A549 (cell line): Measurements from ENCODE around the gene SLIT1. TPM values are rescaled to one million over a fixed set of nuclear protein-coding genes. Genes with fewer than 3 reads are reported as not detected.

Experiments used
- ATAC-seq, 2 experiments: fragments of 200-7000 bp in 1 of 2; fragments of >200 bp in 1 of 2; cut with Nextera tagmentation in 1 of 2; cut with Tn5 transposase in 1 of 2; 3 replicates each; pipeline versions ENCODE4 v1.8.0 to v1.9.1; 2018 to 2020; ENCODE audit warnings: mild to moderate bottlenecking in 1 of 2, moderate library complexity in 1 of 2
- CTCF ChIA-PET: fragments of 300-600 bp; sonication (Branson Sonifier 250); formaldehyde crosslinking; extraction: SDS; loops from one replicate; lab custom pipeline; 2021; ENCODE audit warnings: antibody characterized with exemption, inconsistent platforms; lab: Yijun Ruan, JAX
- POLR2A ChIA-PET: fragments of 350-600 bp; formaldehyde crosslinking; extraction: SDS; loops from one replicate; lab custom pipeline; 2021; ENCODE audit warnings: antibody characterized with exemption, inconsistent platforms; lab: Yijun Ruan, JAX
- DNase-seq, 2 experiments: peaks; one replicate each; pipeline versions ENCODE4 v3.0.0 to v3.0.0-alpha.2; 2011 to 2016; ENCODE audit warnings: low read depth in 1 of 2, low spot score in 1 of 2
- FAIRE-seq: peaks from 2 replicates; lab custom pipeline; 2011; peaks lifted over from hg19 to GRCh38; lab: Jason Lieb, UNC
- H3K27ac ChIP-seq, 2 experiments: fragments of >200 bp; sonication (Bioruptor Twin); formaldehyde crosslinking; 3 replicates each; pipeline ENCODE4 v1.5.1; 2016 to 2017
- H3K4me1 ChIP-seq: fragments of >200 bp; sonication (Bioruptor Twin); formaldehyde crosslinking; 3 replicates; pipeline ENCODE4 v1.6.1; 2016
- H3K4me2 ChIP-seq: fragments of >200 bp; sonication (Bioruptor Twin); formaldehyde crosslinking; 3 replicates; pipeline ENCODE4 v1.6.1; 2016
- H3K4me3 ChIP-seq: fragments of >200 bp; sonication (Bioruptor Twin); formaldehyde crosslinking; 3 replicates; pipeline ENCODE4 v1.5.1; 2016
- H3K9me3 ChIP-seq: fragments of >200 bp; sonication (Bioruptor Twin); formaldehyde crosslinking; 3 replicates; pipeline ENCODE4 v1.6.1; 2016
- BHLHE40 ChIP-seq: IDR thresholded peaks from 2 replicates; pipeline ENCODE4 v1.6.1; 2012; ENCODE audit warnings: low read depth, low read length, inconsistent platforms
- CBX8 ChIP-seq: fragments of 200-600 bp; sonication (generic); IDR thresholded peaks from 2 replicates; pipeline ENCODE4 v1.6.1; 2016
- CHD4 ChIP-seq: fragments of 200-600 bp; sonication (generic); IDR thresholded peaks from 2 replicates; pipeline ENCODE4 v1.6.1; 2016; ENCODE audit warnings: antibody characterized with exemption, mild to moderate bottlenecking, borderline replicate concordance
- EP300 ChIP-seq, 2 experiments: fragments of >200 bp; sonication (Bioruptor Twin); formaldehyde crosslinking; IDR thresholded peaks; 2 replicates in 1 of 2; 3 replicates in 1 of 2; pipeline ENCODE4 v1.6.1; 2016 to 2017
- GATA3 ChIP-seq: IDR thresholded peaks from 2 replicates; pipeline ENCODE4 v1.6.1; 2012; ENCODE audit warnings: borderline replicate concordance
- HOXA7 ChIP-seq: fragments of 250-450 bp; sonication (Bioruptor Pico); IDR thresholded peaks from 2 replicates; pipeline ENCODE4 v1.5.0; 2020; ENCODE audit warnings: mild to moderate bottlenecking, moderate library complexity
- HOXB5 ChIP-seq: fragments of 250-450 bp; sonication (Bioruptor Pico); IDR thresholded peaks from 2 replicates; pipeline ENCODE4 v1.5.0; 2020; ENCODE audit warnings: mild to moderate bottlenecking, moderate library complexity
- JUNB ChIP-seq: fragments of >200 bp; sonication (Bioruptor Twin); formaldehyde crosslinking; IDR thresholded peaks from 2 replicates; pipeline ENCODE4 v1.6.1; 2016
- KDM1A ChIP-seq: fragments of 200-600 bp; sonication (generic); IDR thresholded peaks from 2 replicates; pipeline ENCODE4 v1.6.1; 2016; ENCODE audit warnings: low read depth, mild to moderate bottlenecking
- MAZ ChIP-seq: fragments of 150-350 bp; IDR thresholded peaks from 2 replicates; pipeline ENCODE4 v1.6.1; 2014; ENCODE audit warnings: antibody characterized with exemption, low read depth, low read length, borderline replicate concordance
- MYC ChIP-seq: IDR thresholded peaks from 2 replicates; pipeline ENCODE4 v1.6.1; 2012; ENCODE audit warnings: mild to moderate bottlenecking, inconsistent platforms, low read length, improper control_type of control experiment, borderline replicate concordance
- NPAS2 ChIP-seq: fragments of 250-450 bp; sonication (Bioruptor Pico); IDR thresholded peaks from 2 replicates; pipeline ENCODE4 v1.8.0; 2022; ENCODE audit warnings: mild to moderate bottlenecking, moderate library complexity, borderline replicate concordance
- PHF8 ChIP-seq: fragments of 200-600 bp; sonication (generic); IDR thresholded peaks from 2 replicates; pipeline ENCODE4 v1.6.1; 2016; ENCODE audit warnings: low read depth, mild to moderate bottlenecking, antibody characterized with exemption, moderate library complexity, borderline replicate concordance
- POLR2A ChIP-seq: IDR thresholded peaks from 2 replicates; pipeline ENCODE4 v1.6.1; 2012; ENCODE audit warnings: mild to moderate bottlenecking, low read length
- RARB ChIP-seq: fragments of 250-450 bp; sonication (Bioruptor Pico); IDR thresholded peaks from 2 replicates; pipeline ENCODE4 v1.8.0; 2021; ENCODE audit warnings: mild to moderate bottlenecking, moderate library complexity
- RNF2 ChIP-seq: fragments of 200-600 bp; sonication (generic); IDR thresholded peaks from 2 replicates; pipeline ENCODE4 v1.6.1; 2016; ENCODE audit warnings: low read depth, mild to moderate bottlenecking, antibody characterized with exemption, moderate library complexity, borderline replicate concordance
- SREBF2 ChIP-seq: fragments of 450-650 bp; IDR thresholded peaks from 2 replicates; pipeline ENCODE4 v1.6.1; 2014; ENCODE audit warnings: mild to moderate bottlenecking, moderate library complexity
- ZFP36 ChIP-seq: fragments of 450-650 bp; IDR thresholded peaks from 2 replicates; pipeline ENCODE4 v1.6.1; 2014; ENCODE audit warnings: borderline replicate concordance; ENCODE audit not compliant: partially characterized antibody
- WGBS: methylation state at CpG from one replicate; pipeline ENCODE4 v1.1.6; 2017; ENCODE audit errors: missing lambda C conversion rate; 5-methylcytosine and 5-hydroxymethylcytosine counted together
- polyA plus RNA-seq, 4 experiments: library from polyadenylated mRNA; depleted of rRNA in 3 of 4; stranded (reverse); fragments of >200 nt; fragmentation: RNase III in 1 of 4; extraction: RNeasy Plus Mini Kit Qiagen cat#74134 plus additional on column Dnase treatment in 1 of 4; gene quantifications; 2 replicates in 3 of 4; 3 replicates in 1 of 4; pipeline ENCODE4 v1.2.3, GENCODE V29; 2011 to 2017
- TF ChIP-seq, protein P1 (sequence below): fragments of 150-350 bp; IDR thresholded peaks from 2 replicates; pipeline ENCODE4 v1.6.1; 2014; ENCODE audit warnings: low read depth, mild to moderate bottlenecking, low read length
- TF ChIP-seq, protein P2 (sequence below): fragments of 250-450 bp; sonication (Bioruptor Pico); IDR thresholded peaks from 2 replicates; pipeline ENCODE4 v1.5.0; 2021; ENCODE audit warnings: mild to moderate bottlenecking, moderate library complexity, borderline replicate concordance
- TF ChIP-seq, protein P3 (sequence below): IDR thresholded peaks from 2 replicates; pipeline ENCODE4 v1.6.1; 2012
- TF ChIP-seq, protein P4 (sequence below): IDR thresholded peaks from 2 replicates; pipeline ENCODE4 v1.6.1; 2012
- TF ChIP-seq, protein P5 (sequence below): fragments of >200 bp; sonication (Bioruptor Twin); formaldehyde crosslinking; IDR thresholded peaks from 3 replicates; pipeline ENCODE4 v1.6.1; 2016

Gene SLIT1
- polyA plus RNA-seq, 2 of the 4 experiments (the other 2 are of a cell fraction): 0.05 to 0.09 TPM

DNA sequence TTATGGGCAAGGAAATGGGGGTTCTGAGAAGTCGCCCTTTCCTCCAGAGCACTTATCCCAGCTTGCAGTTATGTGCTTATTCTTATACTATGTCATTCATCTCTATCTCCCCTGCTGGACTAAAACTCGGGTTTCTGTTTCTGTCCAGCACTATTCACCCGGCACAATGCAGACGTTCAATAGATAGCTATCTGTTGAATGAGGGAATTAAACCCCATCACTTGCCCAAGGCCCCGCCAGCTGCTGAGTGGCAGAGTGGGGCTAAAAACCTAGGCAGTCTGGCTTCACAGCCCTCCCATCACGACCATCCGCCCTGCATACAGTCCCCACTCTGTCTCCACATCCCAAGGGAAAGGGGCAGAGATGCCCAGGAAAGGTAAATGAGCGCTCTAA lies 5.4 kb downstream of the SLIT1 start:
- no peak for ATAC-seq
- POLR2A ChIA-PET: no interaction called here
- no peak for TF ChIP-seq RARB (CRISPR knock-in tag)
- TF ChIP-seq, protein P1, sequence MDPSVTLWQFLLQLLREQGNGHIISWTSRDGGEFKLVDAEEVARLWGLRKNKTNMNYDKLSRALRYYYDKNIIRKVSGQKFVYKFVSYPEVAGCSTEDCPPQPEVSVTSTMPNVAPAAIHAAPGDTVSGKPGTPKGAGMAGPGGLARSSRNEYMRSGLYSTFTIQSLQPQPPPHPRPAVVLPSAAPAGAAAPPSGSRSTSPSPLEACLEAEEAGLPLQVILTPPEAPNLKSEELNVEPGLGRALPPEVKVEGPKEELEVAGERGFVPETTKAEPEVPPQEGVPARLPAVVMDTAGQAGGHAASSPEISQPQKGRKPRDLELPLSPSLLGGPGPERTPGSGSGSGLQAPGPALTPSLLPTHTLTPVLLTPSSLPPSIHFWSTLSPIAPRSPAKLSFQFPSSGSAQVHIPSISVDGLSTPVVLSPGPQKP: no peak
- TF ChIP-seq, protein P2, sequence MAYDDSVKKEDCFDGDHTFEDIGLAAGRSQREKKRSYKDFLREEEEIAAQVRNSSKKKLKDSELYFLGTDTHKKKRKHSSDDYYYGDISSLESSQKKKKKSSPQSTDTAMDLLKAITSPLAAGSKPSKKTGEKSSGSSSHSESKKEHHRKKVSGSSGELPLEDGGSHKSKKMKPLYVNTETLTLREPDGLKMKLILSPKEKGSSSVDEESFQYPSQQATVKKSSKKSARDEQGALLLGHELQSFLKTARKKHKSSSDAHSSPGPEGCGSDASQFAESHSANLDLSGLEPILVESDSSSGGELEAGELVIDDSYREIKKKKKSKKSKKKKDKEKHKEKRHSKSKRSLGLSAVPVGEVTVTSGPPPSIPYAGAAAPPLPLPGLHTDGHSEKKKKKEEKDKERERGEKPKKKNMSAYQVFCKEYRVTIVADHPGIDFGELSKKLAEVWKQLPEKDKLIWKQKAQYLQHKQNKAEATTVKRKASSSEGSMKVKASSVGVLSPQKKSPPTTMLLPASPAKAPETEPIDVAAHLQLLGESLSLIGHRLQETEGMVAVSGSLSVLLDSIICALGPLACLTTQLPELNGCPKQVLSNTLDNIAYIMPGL (CRISPR knock-in tag): no peak
- TF ChIP-seq BHLHE40: no peak
- no peak for TF ChIP-seq NPAS2
- no peak for TF ChIP-seq HOXB5 (CRISPR knock-in tag)
- no peak for TF ChIP-seq MAZ
- no peak for TF ChIP-seq CHD4
- TF ChIP-seq, protein P3, sequence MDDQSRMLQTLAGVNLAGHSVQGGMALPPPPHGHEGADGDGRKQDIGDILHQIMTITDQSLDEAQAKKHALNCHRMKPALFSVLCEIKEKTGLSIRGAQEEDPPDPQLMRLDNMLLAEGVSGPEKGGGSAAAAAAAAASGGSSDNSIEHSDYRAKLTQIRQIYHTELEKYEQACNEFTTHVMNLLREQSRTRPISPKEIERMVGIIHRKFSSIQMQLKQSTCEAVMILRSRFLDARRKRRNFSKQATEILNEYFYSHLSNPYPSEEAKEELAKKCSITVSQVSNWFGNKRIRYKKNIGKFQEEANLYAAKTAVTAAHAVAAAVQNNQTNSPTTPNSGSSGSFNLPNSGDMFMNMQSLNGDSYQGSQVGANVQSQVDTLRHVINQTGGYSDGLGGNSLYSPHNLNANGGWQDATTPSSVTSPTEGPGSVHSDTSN: no peak
- TF ChIP-seq, all 56 proteins: peak for 0
- H3K9me3 ChIP-seq: no peaks in the 10 kb centered on the region
- no peak overlapping the region for H3K4me2 ChIP-seq
- WGBS: 43% methylated on average over 8 of the region's 8 CpGs
- CTCF ChIA-PET: interaction anchor here (0.9 to 9.3 kb wide), 5 partner anchors 10 to 107 kb away, joined by 3 to 96 read pairs (median 8); no protein-coding TSS in a partner anchor
- DNase-seq (no peak), FAIRE-seq (no peak)
- H3K4me3 ChIP-seq: no peak overlapping the region
- no peak overlapping the region for H3K27ac ChIP-seq
- H3K4me1 ChIP-seq: peaks cover 3% of the 10 kb centered on the region; the same call in 1 of the 3 replicates

DNA sequence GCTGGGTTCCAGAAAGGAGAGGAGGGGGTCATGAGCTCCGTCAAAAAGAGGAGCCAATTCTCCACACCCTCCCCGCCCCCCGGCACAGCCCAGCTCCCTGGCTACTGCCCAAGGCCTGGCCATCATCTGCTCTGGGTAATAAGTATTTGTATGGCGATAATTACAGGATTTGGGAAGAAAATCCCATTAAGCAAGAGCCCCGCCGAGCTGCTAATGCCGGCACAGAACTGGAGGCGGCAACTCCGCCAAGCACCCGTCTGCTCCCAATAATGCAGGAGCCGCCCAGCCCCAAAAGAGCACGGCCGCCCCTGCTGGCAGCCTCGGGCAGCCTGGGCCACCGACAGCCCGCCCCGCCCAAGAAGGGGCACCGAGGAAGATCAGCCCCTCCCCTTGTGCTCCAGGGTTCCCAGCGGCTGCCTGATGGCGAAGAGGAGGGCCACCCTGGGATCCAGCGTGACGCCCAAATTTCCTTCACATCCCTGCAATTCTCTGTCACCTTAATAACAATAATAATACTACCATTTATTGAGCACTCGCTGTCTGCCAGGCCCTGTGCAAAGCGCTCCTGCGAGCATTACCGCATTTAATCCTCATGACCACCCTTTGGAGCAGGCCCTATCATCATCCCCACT lies 5.9 kb downstream of the SLIT1 start:
- no peak for FAIRE-seq
- TF ChIP-seq, protein P4, sequence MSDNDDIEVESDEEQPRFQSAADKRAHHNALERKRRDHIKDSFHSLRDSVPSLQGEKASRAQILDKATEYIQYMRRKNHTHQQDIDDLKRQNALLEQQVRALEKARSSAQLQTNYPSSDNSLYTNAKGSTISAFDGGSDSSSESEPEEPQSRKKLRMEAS: no peak
- TF ChIP-seq POLR2A (no peak), PHF8 (no peak), SREBF2 (no peak), GATA3 (no peak), ZFP36 (no peak), MYC (no peak), RARB (CRISPR knock-in tag) (no peak), NPAS2 (no peak), JUNB (no peak), KDM1A (no peak), RNF2 (no peak), CBX8 (no peak), HOXA7 (CRISPR knock-in tag) (no peak), EP300 (IDR thresholded peaks at IDR 0.05) (no peak)
- TF ChIP-seq, protein P5, sequence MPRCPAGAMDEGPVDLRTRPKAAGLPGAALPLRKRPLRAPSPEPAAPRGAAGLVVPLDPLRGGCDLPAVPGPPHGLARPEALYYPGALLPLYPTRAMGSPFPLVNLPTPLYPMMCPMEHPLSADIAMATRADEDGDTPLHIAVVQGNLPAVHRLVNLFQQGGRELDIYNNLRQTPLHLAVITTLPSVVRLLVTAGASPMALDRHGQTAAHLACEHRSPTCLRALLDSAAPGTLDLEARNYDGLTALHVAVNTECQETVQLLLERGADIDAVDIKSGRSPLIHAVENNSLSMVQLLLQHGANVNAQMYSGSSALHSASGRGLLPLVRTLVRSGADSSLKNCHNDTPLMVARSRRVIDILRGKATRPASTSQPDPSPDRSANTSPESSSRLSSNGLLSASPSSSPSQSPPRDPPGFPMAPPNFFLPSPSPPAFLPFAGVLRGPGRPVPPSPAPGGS: no peak
- TF ChIP-seq, protein P2 (CRISPR knock-in tag): no peak
- TF ChIP-seq, all 56 proteins: peak for 0
- Histone ChIP-seq H3K4me3 (no peak overlapping the region), H3K27ac (no peak overlapping the region), H3K4me2 (no peak overlapping the region), H3K9me3 (no peaks in the 10 kb centered on the region), H3K4me1 (no peaks in the 10 kb centered on the region)
- ATAC-seq: peak in 1 of 2 experiments; percentile 65; a peak in 3 of 6 replicates
- ChIA-PET CTCF (interaction anchor here (0.8 to 9.3 kb wide), 5 partner anchors 10 to 99 kb away, joined by 3 to 96 read pairs (median 8); no protein-coding TSS in a partner anchor), POLR2A (no interaction called here)
- DNase-seq: no peak
- 66% methylated on average over 13 of the region's 26 CpGs for WGBS
